ENCODE results near the gene ZNF610.
"Not testable (repeated sequence)": the region's sequence is repeated elsewhere in the genome, so short reads cannot be mapped to it uniquely, and the experiment has no call there.

The ZNF610 gene

DNA sequence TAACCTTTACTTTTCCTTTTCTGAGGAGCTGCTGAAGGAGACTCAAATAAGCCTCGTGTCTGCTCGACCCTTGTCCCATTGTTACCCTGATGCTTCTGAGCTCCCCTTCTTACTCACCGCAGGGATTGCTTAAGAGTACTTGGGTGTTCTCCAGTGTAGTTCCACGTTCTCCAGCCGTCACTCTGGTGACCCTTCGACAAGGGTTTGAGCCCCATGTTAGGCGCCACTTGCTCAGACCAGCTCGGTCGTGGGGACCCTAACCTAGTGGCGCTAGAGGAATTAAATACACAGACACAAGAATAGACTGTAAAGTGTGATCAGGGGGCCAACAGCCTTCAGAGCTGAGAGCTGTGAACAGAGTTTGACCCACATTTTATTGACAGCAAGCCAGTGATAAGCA lies 28.8 kb upstream of the ZNF610 start:
- H3K4me3 ChIP-seq (ENCODE audit: low read depth, low read length) = no peak overlapping the region
- TF ChIP-seq, protein P1, sequence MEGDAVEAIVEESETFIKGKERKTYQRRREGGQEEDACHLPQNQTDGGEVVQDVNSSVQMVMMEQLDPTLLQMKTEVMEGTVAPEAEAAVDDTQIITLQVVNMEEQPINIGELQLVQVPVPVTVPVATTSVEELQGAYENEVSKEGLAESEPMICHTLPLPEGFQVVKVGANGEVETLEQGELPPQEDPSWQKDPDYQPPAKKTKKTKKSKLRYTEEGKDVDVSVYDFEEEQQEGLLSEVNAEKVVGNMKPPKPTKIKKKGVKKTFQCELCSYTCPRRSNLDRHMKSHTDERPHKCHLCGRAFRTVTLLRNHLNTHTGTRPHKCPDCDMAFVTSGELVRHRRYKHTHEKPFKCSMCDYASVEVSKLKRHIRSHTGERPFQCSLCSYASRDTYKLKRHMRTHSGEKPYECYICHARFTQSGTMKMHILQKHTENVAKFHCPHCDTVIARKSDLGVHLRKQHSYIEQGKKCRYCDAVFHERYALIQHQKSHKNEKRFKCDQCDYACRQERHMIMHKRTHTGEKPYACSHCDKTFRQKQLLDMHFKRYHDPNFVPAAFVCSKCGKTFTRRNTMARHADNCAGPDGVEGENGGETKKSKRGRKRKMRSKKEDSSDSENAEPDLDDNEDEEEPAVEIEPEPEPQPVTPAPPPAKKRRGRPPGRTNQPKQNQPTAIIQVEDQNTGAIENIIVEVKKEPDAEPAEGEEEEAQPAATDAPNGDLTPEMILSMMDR (IDR thresholded peaks at IDR 0.05; ENCODE audit: insufficient read depth, low read depth, low read length, missing control alignments) = no peak
- DNase-seq (ENCODE audit: low read depth) = peak; percentile 35

DNA sequence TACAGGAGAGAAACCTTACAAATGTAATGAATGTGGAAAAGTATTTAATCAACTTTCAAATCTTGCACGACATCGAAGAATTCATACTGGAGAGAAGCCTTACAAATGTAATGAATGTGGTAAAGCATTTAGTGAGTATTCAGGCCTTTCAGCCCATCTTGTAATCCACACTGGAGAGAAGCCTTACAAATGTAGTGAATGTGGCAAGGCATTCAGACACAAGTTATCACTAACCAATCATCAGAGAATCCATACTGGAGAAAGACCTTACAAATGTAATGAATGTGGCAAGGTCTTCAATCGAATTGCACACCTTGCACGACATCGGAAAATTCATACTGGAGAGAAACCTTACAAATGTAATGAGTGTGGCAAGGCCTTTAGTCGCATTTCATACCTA lies 13.6 kb upstream of the ZNF610 start:
- TF ChIP-seq, protein P1 (IDR thresholded peaks at IDR 0.05; ENCODE audit: insufficient read depth, low read depth, low read length, missing control alignments) = no peak
- DNase-seq (ENCODE audit: low read depth) = no peak
- H3K4me3 ChIP-seq (ENCODE audit: low read depth, low read length) = no peak overlapping the region

DNA sequence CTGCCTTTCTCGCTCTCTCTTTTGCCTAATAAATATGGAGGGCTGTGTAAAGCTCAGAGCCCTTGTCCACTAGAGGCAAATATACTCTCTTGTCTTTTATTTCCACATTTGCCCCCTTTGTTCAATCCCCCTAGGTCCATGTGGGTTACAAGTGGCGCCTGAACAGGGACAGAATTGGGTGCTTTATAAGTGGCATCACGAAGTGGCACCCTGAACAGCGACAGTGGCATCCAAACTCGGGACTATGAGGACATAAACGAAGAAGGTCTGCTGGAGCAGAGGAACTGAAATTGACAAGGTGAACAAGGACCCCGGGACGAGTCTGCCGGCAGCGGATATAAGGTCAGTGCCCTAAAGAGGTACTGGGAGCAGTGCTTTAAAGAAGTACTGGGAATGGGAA lies 4.3 kb upstream of the ZNF610 start:
- H3K4me3 ChIP-seq (ENCODE audit: low read depth, low read length) = no peak overlapping the region
- DNase-seq (ENCODE audit: low read depth) = peak; percentile 9
- TF ChIP-seq, protein P1 (IDR thresholded peaks at IDR 0.05; ENCODE audit: insufficient read depth, low read depth, low read length, missing control alignments) = no peak

DNA sequence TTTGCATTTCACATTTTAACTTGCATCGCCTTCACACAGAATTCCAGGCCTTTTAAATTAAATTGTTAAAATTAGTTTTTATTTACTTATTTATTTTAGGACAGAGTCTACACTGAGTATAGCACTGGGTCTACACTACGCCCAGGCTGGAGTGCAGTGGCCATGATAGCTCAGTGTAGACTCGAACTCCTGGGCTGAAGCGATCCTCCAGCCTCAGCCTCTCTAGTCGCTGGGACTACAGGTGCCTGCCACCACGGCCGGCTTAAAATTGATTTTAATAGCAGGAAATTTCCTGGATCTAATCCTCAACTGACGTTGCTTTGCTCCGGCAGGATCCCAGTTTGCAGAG lies 301 bp upstream of the ZNF610 start:
- peak overlapping the region; percentile 71 for H3K4me3 ChIP-seq (ENCODE audit: low read depth, low read length)
- no peak for DNase-seq (ENCODE audit: low read depth)
- TF ChIP-seq, protein P1 (IDR thresholded peaks at IDR 0.05; ENCODE audit: insufficient read depth, low read depth, low read length, missing control alignments) = no peak

DNA sequence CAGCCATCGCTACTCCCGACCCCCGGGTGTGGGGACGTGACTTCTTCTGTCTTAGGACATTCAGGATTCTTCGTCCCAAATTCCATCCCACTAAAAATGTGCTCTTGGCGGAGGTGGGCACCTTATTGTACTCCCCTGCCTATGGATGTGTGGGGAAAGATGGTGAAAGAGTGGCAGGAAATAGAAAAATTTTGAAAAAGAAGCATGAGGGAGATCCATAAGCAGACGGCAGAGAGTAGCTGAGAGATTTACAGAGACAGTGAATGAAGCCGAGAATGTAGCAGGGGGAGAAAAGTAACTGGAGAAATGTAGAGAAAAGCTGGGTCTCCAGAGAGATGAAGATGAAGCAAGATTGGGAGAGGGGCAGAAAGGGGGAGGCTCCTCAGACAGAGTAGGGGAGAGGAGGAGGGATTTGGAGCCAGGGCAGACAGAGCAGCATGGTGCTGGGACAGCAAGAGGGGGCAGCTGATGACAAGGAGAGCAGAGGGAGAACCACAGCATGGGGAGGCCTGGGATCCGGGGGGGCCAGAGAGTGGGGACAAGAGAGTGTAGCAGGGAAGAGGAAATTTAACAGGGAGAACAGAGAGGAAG lies 843 bp downstream of the ZNF610 start:
- no peak for DNase-seq (ENCODE audit: low read depth)

DNA sequence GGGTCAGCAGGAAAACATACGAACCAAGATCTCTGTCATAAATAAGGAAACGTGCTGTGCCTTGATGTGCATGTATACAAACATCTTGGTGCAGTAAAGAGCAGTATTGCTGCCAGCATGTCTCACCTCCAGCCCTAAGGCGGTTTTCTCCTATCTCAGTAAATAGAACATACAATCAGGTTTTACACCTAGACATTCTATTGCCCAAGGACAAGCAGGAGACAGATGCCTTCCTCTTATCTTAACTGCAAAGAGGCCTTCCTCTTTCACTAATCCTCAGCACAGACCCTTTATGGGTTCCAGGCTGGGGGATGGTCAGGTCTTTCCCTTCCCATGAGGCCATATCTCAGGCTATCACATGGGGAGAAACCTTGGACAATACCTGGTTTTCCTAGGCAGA lies 3.0 kb downstream of the ZNF610 start:
- H3K4me3 ChIP-seq (ENCODE audit: low read depth, low read length); DNase-seq (ENCODE audit: low read depth): not testable (repeated sequence)

More for the DNA sequence above, 843 bp downstream of the ZNF610 start:
- H3K4me3 ChIP-seq (ENCODE audit: low read depth, low read length) = peak overlapping the region; percentile 71
- TF ChIP-seq, protein P1 (IDR thresholded peaks at IDR 0.05; ENCODE audit: insufficient read depth, low read depth, low read length, missing control alignments) = no peak

DNA sequence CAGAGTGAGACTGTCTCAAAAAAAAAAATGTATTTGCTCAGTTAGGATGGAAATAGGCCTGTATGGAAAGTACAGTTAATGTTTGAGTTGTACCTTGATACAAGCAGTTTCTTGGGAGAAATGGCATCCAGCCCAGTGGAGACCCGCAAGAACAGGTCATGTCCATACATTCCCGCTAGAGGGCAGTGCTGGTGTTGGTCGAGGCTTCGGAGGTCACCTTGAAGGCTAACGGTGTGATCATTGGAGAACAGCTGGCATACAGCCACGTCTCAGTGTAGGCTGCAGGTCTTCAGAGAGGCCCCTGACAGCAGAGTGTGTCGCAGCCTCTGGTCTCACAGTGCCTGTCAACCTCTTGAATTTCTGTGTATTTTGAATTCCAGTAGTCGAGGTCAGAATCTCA lies 7.5 kb downstream of the ZNF610 start:
- H3K4me3 ChIP-seq (ENCODE audit: low read depth, low read length) = no peak overlapping the region
- TF ChIP-seq, protein P1 (IDR thresholded peaks at IDR 0.05; ENCODE audit: insufficient read depth, low read depth, low read length, missing control alignments) = peak; percentile 24
- peak; percentile 45 for DNase-seq (ENCODE audit: low read depth)
